Measurements from ENCODE around the gene TBKBP1. TPM values are rescaled to one million over a fixed set of nuclear protein-coding genes. Genes with fewer than 3 reads are reported as not detected.

Gene TBKBP1
- total RNA-seq, 1 experiment from 2014 or later: 33.2 TPM

GRCh38 chr17:47707884-47708283 is 13.9 kb downstream of the TBKBP1 start:
- Histone ChIP-seq H2BK12ac (ENCODE audit: insufficient read length, low read depth, low read length) (no peak overlapping the region), H4K8ac (replicated peaks; ENCODE audit: insufficient read length, low read depth, low read length) (no peak overlapping the region), H2AFZ (ENCODE audit: low read length) (no peak overlapping the region), H4K20me1 (ENCODE audit: control insufficient read depth, insufficient read depth, insufficient read length) (no peaks in the 10 kb centered on the region), H3K79me2 (ENCODE audit: insufficient read depth, low read length) (no peaks in the 10 kb centered on the region), H4K5ac (ENCODE audit: insufficient read length, low read depth, low read length) (no peak overlapping the region), H2BK15ac (ENCODE audit: low read depth, low read length) (no peak overlapping the region), H3K18ac (ENCODE audit: insufficient read length, low read depth, low read length) (no peak overlapping the region), H3T11ph (ENCODE audit: low read length) (no peak overlapping the region), H3K4ac (ENCODE audit: low read depth, low read length) (no peak overlapping the region), H3K9ac (ENCODE audit: extremely low read depth, insufficient read length, low read length) (no peak overlapping the region), H3K4me2 (ENCODE audit: insufficient read depth, insufficient read length, low read length) (no peak overlapping the region), H3K27ac (ENCODE audit: insufficient read length, low read depth, low read length) (no peak overlapping the region), H2BK5ac (ENCODE audit: insufficient read length, low read length) (no peak overlapping the region), H3K4me1 (ENCODE audit: insufficient read depth, low read length) (no peaks in the 10 kb centered on the region), H3K56ac (ENCODE audit: insufficient read length, low read depth, low read length) (no peak overlapping the region), H2BK20ac (ENCODE audit: low read depth, low read length, poor library complexity, severe bottlenecking) (no peak overlapping the region), H3K79me1 (ENCODE audit: insufficient read depth, low read depth, low read length, poor library complexity, severe bottlenecking) (no peaks in the 10 kb centered on the region), H3K9me3 (ENCODE audit: control insufficient read depth, low read depth, low read length) (no peaks in the 10 kb centered on the region), H3K14ac (ENCODE audit: insufficient read depth, low read length) (no peak overlapping the region), H3K23ac (ENCODE audit: insufficient read length, low read depth, low read length) (no peak overlapping the region), H4K91ac (ENCODE audit: insufficient read length, low read depth, low read length) (no peak overlapping the region), H2AK5ac (ENCODE audit: insufficient read length, low read length) (no peak overlapping the region), H3K27me3 (ENCODE audit: insufficient read depth, low read length) (no peaks in the 10 kb centered on the region), H2BK120ac (ENCODE audit: low read depth, low read length, poor library complexity, severe bottlenecking) (no peak overlapping the region), H3K23me2 (ENCODE audit: insufficient read length, low read depth, low read length, poor library complexity, severe bottlenecking) (no peaks in the 10 kb centered on the region)
- peaks cover 3 to 20% of the 10 kb centered on the region in 2 experiments; a peak in 2 of 4 replicates for H3K4me1 Mint-ChIP-seq
- no peak overlapping the region for H3K27ac Mint-ChIP-seq
- no peak overlapping the region for H3K4me3 Mint-ChIP-seq
- H3K36me3 Mint-ChIP-seq (ENCODE audit: insufficient read depth in 1 of 3, low read depth in 3 of 3): peaks cover 4 to 18% (median 7%) of the 10 kb centered on the region in 3 experiments; a peak in 3 of 7 replicates
- no peak for DNase-seq
- WGBS (ENCODE audit: extremely low coverage, insufficient read length, low lambda C conversion rate): no CpG with 5 or more reads among the region's 3 CpGs
- peaks cover 2% of the 10 kb centered on the region; the same call in 1 of the 2 replicates for H3K27me3 Mint-ChIP-seq (ENCODE audit: low read depth)
- no peaks in the 10 kb centered on the region for H3K9me3 Mint-ChIP-seq
- no peak for TF ChIP-seq CTCF (conservative IDR thresholded peaks at IDR 0.05)

Data from H9 (cell line).